ENCODE data around the gene NCCRP1. TPM values are rescaled to one million over a fixed set of nuclear protein-coding genes. Genes with fewer than 3 reads are reported as not detected.

NCCRP1 gene
- total and polyA plus RNA-seq, 10 of the 15 experiments (the other 5 are each of a cell fraction or from before 2014, with no cell fraction given) = not detected

DNA sequence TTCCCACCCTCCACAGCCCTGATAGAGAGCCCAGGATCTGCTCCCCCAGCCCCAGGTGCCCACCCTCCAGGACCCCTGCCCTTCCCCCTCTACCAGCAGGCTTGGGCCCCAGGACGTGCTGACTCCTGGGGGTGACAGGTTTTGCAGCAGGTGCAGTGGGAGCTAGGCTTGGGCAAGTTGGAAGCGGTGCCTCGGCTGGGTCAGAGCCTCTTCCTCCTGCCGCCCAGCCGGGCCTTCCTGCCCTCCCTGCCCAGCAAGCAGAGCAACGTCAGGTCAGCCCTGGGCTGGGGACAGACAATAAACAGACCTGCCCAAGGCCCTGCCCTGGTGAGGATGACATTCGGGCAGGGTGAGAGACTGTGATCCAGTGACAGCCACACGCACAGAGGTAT lies 9.2 kb upstream of the NCCRP1 start:
- 27% methylated on average over 7 of the region's 8 CpGs for WGBS (ENCODE audit: insufficient coverage, insufficient replicate concordance, low lambda C conversion rate, missing lambda C conversion rate)
- H3K9me3 ChIP-seq (replicated peaks; ENCODE audit: control insufficient read depth, insufficient read depth, low read length) = no peaks in the 10 kb centered on the region
- RAD21 ChIA-PET (ENCODE audit: unreplicated experiment) = interaction anchor here (1.5 kb wide), 1 partner anchor 65 kb away, joined by 5 read pairs; no protein-coding TSS in a partner anchor
- ATAC-seq (no peak; the same call in 2 of the 3 replicates), DNase-seq (ENCODE audit: low read depth, low spot score) (no peak), FAIRE-seq (no peak)
- no peak overlapping the region for H3K4me2 ChIP-seq (ENCODE audit: control insufficient read depth, insufficient read depth)
- SMC1A ChIA-PET (ENCODE audit: uncharacterized antibody, unreplicated experiment) = interaction anchor here (2.1 kb wide), 1 partner anchor 65 kb away, joined by 7 read pairs; no protein-coding TSS in a partner anchor
- TF ChIP-seq, protein P1, sequence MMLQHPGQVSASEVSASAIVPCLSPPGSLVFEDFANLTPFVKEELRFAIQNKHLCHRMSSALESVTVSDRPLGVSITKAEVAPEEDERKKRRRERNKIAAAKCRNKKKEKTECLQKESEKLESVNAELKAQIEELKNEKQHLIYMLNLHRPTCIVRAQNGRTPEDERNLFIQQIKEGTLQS (IDR thresholded peaks at IDR 0.05; ENCODE audit: borderline replicate concordance, extremely low read depth, low read depth, low read length) = no peak
- TF ChIP-seq TAF1 (IDR thresholded peaks at IDR 0.05; ENCODE audit: borderline replicate concordance, low read depth, low read length) (no peak), JUND (IDR thresholded peaks at IDR 0.05; ENCODE audit: low read depth, low read length) (no peak), CREB1 (IDR thresholded peaks at IDR 0.05; ENCODE audit: low read depth) (no peak), NRF1 (conservative IDR thresholded peaks at IDR 0.05; ENCODE audit: low read depth, low read length) (no peak), PML (IDR thresholded peaks at IDR 0.05; ENCODE audit: low read length) (no peak), HCFC1 (IDR thresholded peaks at IDR 0.05; ENCODE audit: low read length) (no peak), ESRRA (IDR thresholded peaks at IDR 0.05; ENCODE audit: low read length) (no peak), BRCA1 (IDR thresholded peaks at IDR 0.05; ENCODE audit: low read depth, low read length) (no peak), CHD4 (IDR thresholded peaks at IDR 0.05) (no peak), YBX1 (IDR thresholded peaks at IDR 0.05) (no peak), MTA3 (IDR thresholded peaks at IDR 0.05; ENCODE audit: borderline replicate concordance, low read length) (no peak)
- TF ChIP-seq, protein P2, sequence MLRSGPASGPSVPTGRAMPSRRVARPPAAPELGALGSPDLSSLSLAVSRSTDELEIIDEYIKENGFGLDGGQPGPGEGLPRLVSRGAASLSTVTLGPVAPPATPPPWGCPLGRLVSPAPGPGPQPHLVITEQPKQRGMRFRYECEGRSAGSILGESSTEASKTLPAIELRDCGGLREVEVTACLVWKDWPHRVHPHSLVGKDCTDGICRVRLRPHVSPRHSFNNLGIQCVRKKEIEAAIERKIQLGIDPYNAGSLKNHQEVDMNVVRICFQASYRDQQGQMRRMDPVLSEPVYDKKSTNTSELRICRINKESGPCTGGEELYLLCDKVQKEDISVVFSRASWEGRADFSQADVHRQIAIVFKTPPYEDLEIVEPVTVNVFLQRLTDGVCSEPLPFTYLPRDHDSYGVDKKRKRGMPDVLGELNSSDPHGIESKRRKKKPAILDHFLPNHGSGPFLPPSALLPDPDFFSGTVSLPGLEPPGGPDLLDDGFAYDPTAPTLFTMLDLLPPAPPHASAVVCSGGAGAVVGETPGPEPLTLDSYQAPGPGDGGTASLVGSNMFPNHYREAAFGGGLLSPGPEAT (IDR thresholded peaks at IDR 0.05; ENCODE audit: low read depth) = no peak
- no peak overlapping the region for H3K4me3 ChIP-seq
- H3K27ac ChIP-seq (ENCODE audit: control insufficient read depth, insufficient read depth) = no peak overlapping the region
- no peaks in the 10 kb centered on the region for H3K79me2 ChIP-seq (ENCODE audit: control insufficient read depth, insufficient read depth, low read length)
- intact Hi-C loops (cut with micrococcal nuclease; ENCODE audit: unreplicated experiment) = loop anchor here (1.0 kb wide), 2 partner anchors 65 to 77 kb away; no protein-coding TSS in a partner anchor
- H3K36me3 ChIP-seq (ENCODE audit: control insufficient read depth in 2 of 2, insufficient read depth in 2 of 2, low read length in 1 of 2) = no peaks in the 10 kb centered on the region
- H3K9ac ChIP-seq (ENCODE audit: control insufficient read depth, insufficient read depth, low read length) = no peak overlapping the region
- POLR2A ChIA-PET = no interaction called here
- no peaks in the 10 kb centered on the region for H4K20me1 ChIP-seq (ENCODE audit: control insufficient read depth, insufficient read depth)
- no peaks in the 10 kb centered on the region for H3K4me1 ChIP-seq (ENCODE audit: control insufficient read depth, insufficient read depth, low read length)
- H2AFZ ChIP-seq (ENCODE audit: control insufficient read depth, low read depth, low read length) = no peak overlapping the region
- CTCF ChIA-PET = interaction anchor here (1.2 to 1.6 kb wide), 3 partner anchors 65 to 84 kb away, joined by 3 to 8 read pairs (median 3); no protein-coding TSS in a partner anchor
- H3K27me3 ChIP-seq (replicated peaks in 1 of 2; ENCODE audit: control insufficient read depth in 2 of 2, insufficient read depth in 2 of 2, low read length in 1 of 2) = no peaks in the 10 kb centered on the region
- no TSS peak for BruUV-seq (replicated peaks)
- in situ Hi-C loops (cut with MboI) = no loop called here

Measured in GM12878 (cell line).